Hematopoietic multipotent progenitor cell treated with erythropoietin and hydrocortisone succinate and interleukin-3 and kit ligand, for 15 days (in vitro differentiated cells): ENCODE measurements around the gene FBXO15.
A peak's percentile ranks its signal among the peaks of the same experiment; 100 is the strongest.

Source experiments
- DNase-seq: peaks from one replicate; pipeline ENCODE4 v3.0.0-alpha.2; 2015; ENCODE audit warnings: low spot score

FBXO15 gene

GRCh38 chr18:74153377-74153776 is 5.7 kb upstream of the FBXO15 start:
- DNase-seq, result no peak

GRCh38 chr18:74152857-74153256 is 5.2 kb upstream of the FBXO15 start:
- DNase-seq, result no peak

GRCh38 chr18:74152270-74152669 is 4.6 kb upstream of the FBXO15 start:
- no peak for DNase-seq

GRCh38 chr18:74149878-74150277 is 2.2 kb upstream of the FBXO15 start:
- DNase-seq, result no peak

- DNase-seq, result peak; percentile 8
Measured at GRCh38 chr18:74148543-74149070, 973 bp upstream of the FBXO15 start.

- no peak for DNase-seq
Measured at GRCh38 chr18:74147491-74147778, 199 bp downstream of the FBXO15 start.

- no peak for DNase-seq
Measured at GRCh38 chr18:74146756-74147155, 878 bp downstream of the FBXO15 start.

- DNase-seq, result no peak
Measured at GRCh38 chr18:74142252-74142651, 5.4 kb downstream of the FBXO15 start.

GRCh38 chr18:74141667-74142066 is 6.0 kb downstream of the FBXO15 start:
- no peak for DNase-seq

- no peak for DNase-seq
Measured at GRCh38 chr18:74140582-74140981, 7.1 kb downstream of the FBXO15 start.

- DNase-seq, result no peak
Measured at GRCh38 chr18:74139888-74140287, 7.7 kb downstream of the FBXO15 start.

GRCh38 chr18:74139411-74139810 is 8.2 kb downstream of the FBXO15 start:
- no peak for DNase-seq

- no peak for DNase-seq
Measured at GRCh38 chr18:74137920-74138538, 9.6 kb downstream of the FBXO15 start.

- no peak for DNase-seq
Measured at GRCh38 chr18:74132201-74132600, 15.4 kb downstream of the FBXO15 start.

GRCh38 chr18:74131124-74131523 is 16.5 kb downstream of the FBXO15 start:
- DNase-seq, result no peak

GRCh38 chr18:74128159-74128558 is 19.5 kb downstream of the FBXO15 start:
- DNase-seq, result no peak

GRCh38 chr18:74126684-74127655 is 20.7 kb downstream of the FBXO15 start:
- DNase-seq, result no peak

GRCh38 chr18:74124642-74125041 is 23.0 kb downstream of the FBXO15 start:
- DNase-seq, result no peak

GRCh38 chr18:74123200-74123599 is 24.4 kb downstream of the FBXO15 start:
- no peak for DNase-seq

GRCh38 chr18:74116633-74117554 is 30.7 kb downstream of the FBXO15 start:
- DNase-seq, result no peak

- DNase-seq, result no peak
Measured at GRCh38 chr18:74115046-74115445, 32.6 kb downstream of the FBXO15 start.

GRCh38 chr18:74114116-74114515 is 33.5 kb downstream of the FBXO15 start:
- no peak for DNase-seq
